CD4-positive, alpha-beta T cell treated with Interleukin-21 for 1 hour (primary cell): ENCODE data around the gene DACH2.
"Not testable (repeated sequence)": the region's sequence is repeated elsewhere in the genome, so short reads cannot be mapped to it uniquely, and the experiment has no call there.

ENCODE experiments used
- DNase-seq: peaks from one replicate; pipeline ENCODE4 v3.0.0-alpha.2; 2020

The DACH2 gene

GRCh38 chrX:86148024-86148511, at the start of gene DACH2:
TSS of gene DACH2 (plus strand) at chrX:86148451.
- DNase-seq: peak; percentile 54

GRCh38 chrX:86102341-86102740, 45.9 kb upstream of the DACH2 start:
- DNase-seq: no peak

- no peak for DNase-seq
Observed at GRCh38 chrX:86103061-86103460, 45.2 kb upstream of the DACH2 start.

- no peak for DNase-seq
Observed at GRCh38 chrX:86104526-86104925, 43.7 kb upstream of the DACH2 start.

- DNase-seq: no peak
Observed at GRCh38 chrX:86121916-86122315, 26.3 kb upstream of the DACH2 start.

GRCh38 chrX:86133761-86134160, 14.5 kb upstream of the DACH2 start:
- DNase-seq: no peak

GRCh38 chrX:86137071-86137470, 11.2 kb upstream of the DACH2 start:
- DNase-seq: no peak

- no peak for DNase-seq
Observed at GRCh38 chrX:86141786-86142185, 6.5 kb upstream of the DACH2 start.

- DNase-seq: no peak
Observed at GRCh38 chrX:86146102-86146501, 2.1 kb upstream of the DACH2 start.

- no peak for DNase-seq
Observed at GRCh38 chrX:86148594-86148993, 343 bp downstream of the DACH2 start.

- DNase-seq: no peak
Observed at GRCh38 chrX:86149119-86149518, 868 bp downstream of the DACH2 start.

GRCh38 chrX:86154553-86154952, 6.3 kb downstream of the DACH2 start:
- DNase-seq: no peak

- DNase-seq: no peak
Observed at GRCh38 chrX:86171366-86171765, 23.1 kb downstream of the DACH2 start.

GRCh38 chrX:86178906-86179305, 30.7 kb downstream of the DACH2 start:
- no peak for DNase-seq

- DNase-seq: not testable (repeated sequence)
Observed at GRCh38 chrX:86181325-86181724, 33.1 kb downstream of the DACH2 start.

- DNase-seq: no peak
Observed at GRCh38 chrX:86192827-86193226, 44.6 kb downstream of the DACH2 start.

- DNase-seq: no peak
Observed at GRCh38 chrX:86194758-86195157, 46.5 kb downstream of the DACH2 start.

GRCh38 chrX:86195343-86195742, 47.1 kb downstream of the DACH2 start:
- DNase-seq: no peak

- DNase-seq: no peak
Observed at GRCh38 chrX:86197815-86198214, 49.6 kb downstream of the DACH2 start.

GRCh38 chrX:86210772-86211171, 62.5 kb downstream of the DACH2 start:
- DNase-seq: no peak

GRCh38 chrX:86215260-86215659, 67.0 kb downstream of the DACH2 start:
- DNase-seq: no peak

GRCh38 chrX:86237482-86237881, 89.2 kb downstream of the DACH2 start:
- no peak for DNase-seq

GRCh38 chrX:86241547-86241946, 93.3 kb downstream of the DACH2 start:
- no peak for DNase-seq

GRCh38 chrX:86263526-86263925, 115.3 kb downstream of the DACH2 start:
- no peak for DNase-seq

- DNase-seq: no peak
Observed at GRCh38 chrX:86295293-86295692, 147.0 kb downstream of the DACH2 start.

GRCh38 chrX:86322913-86323312, 174.7 kb downstream of the DACH2 start:
- no peak for DNase-seq
